K562 (cell line): Measurements from ENCODE around the gene PODN. TPM values are rescaled to one million over a fixed set of nuclear protein-coding genes. Genes with fewer than 3 reads are reported as not detected.

Source experiments
- CXXC5 ChIP-seq: fragments of 250-450 bp; sonication (Bioruptor Pico); IDR thresholded peaks from 2 replicates; pipeline ENCODE4 v1.8.0; 2022; ENCODE audit warnings: inconsistent platforms, mild to moderate bottlenecking, moderate library complexity
- ETV5 ChIP-seq: sonication (generic); formaldehyde crosslinking; IDR thresholded peaks from 2 replicates; pipeline ENCODE4 v1.4.0; 2020; ENCODE audit warnings: low read depth, mild to moderate bottlenecking, missing genetic modification reagents
- GATAD2B ChIP-seq: fragments of 450-650 bp; IDR thresholded peaks from 2 replicates; pipeline ENCODE4 v1.6.1; 2017; ENCODE audit warnings: mild to moderate bottlenecking, borderline replicate concordance
- L3MBTL2 ChIP-seq: fragments of 450-650 bp; IDR thresholded peaks from 2 replicates; pipeline ENCODE4 v1.6.1; 2016; ENCODE audit warnings: mild to moderate bottlenecking, moderate library complexity
- LCOR ChIP-seq: sonication (generic); formaldehyde crosslinking; IDR thresholded peaks from 2 replicates; pipeline ENCODE4 v1.8.0; 2022; ENCODE audit warnings: mild to moderate bottlenecking, missing genetic modification reagents
- MGA ChIP-seq: fragments of 450-650 bp; IDR thresholded peaks from 2 replicates; pipeline ENCODE4 v1.6.1; 2016; ENCODE audit warnings: mild to moderate bottlenecking, moderate library complexity
- RB1 ChIP-seq: fragments of 450-650 bp; IDR thresholded peaks from 2 replicates; pipeline ENCODE4 v1.6.1; 2017; ENCODE audit warnings: low read depth, mild to moderate bottlenecking
- SOX6 ChIP-seq: fragments of 450-650 bp; IDR thresholded peaks from 2 replicates; pipeline ENCODE4 v1.6.1; 2014; ENCODE audit warnings: mild to moderate bottlenecking
- SP1 ChIP-seq: sonication (generic); formaldehyde crosslinking; IDR thresholded peaks from 2 replicates; pipeline ENCODE4 v1.8.1; 2022; ENCODE audit warnings: mild to moderate bottlenecking, missing genetic modification reagents
- ZEB2 ChIP-seq: fragments of 450-650 bp; IDR thresholded peaks from 2 replicates; pipeline ENCODE4 v1.6.1; 2016
- ZNF592 ChIP-seq: fragments of 450-650 bp; IDR thresholded peaks from 2 replicates; pipeline ENCODE4 v1.6.1; 2017; ENCODE audit warnings: antibody characterized with exemption, mild to moderate bottlenecking
- ZNF699 ChIP-seq: fragments of 250-450 bp; sonication (Bioruptor Pico); IDR thresholded peaks from 2 replicates; pipeline ENCODE4 v1.8.0; 2021; ENCODE audit warnings: mild to moderate bottlenecking, moderate library complexity; ENCODE audit not compliant: insufficient replicate concordance
- polyA plus RNA-seq, 8 experiments: library from polyadenylated mRNA; depleted of rRNA in 4 of 8; stranded (reverse) in 5 of 8; unstranded in 3 of 8; fragments of >200 nt; fragmentation: Nextera tagmentation in 2 of 8; fragmentation: Illumina TruSeq in 1 of 8; extraction: Ambion mirVana in 2 of 8; extraction: Trizol in 1 of 8; gene quantifications; 2 replicates each; pipeline versions ENCODE4 v1.2.1 to v1.2.3, GENCODE V29; 2011 to 2014; ENCODE audit warnings: inconsistent platforms in 1 of 8, missing spikeins in 1 of 8
- total RNA-seq, 7 experiments: library from RNA; depleted of rRNA in 6 of 7; stranded (reverse); fragments of >200 nt in 6 of 7; fragmentation: Illumina TruSeq in 2 of 7; extraction: Trizol in 2 of 7; gene quantifications; 2 replicates each; pipeline versions ENCODE4 v1.2.1 to v1.2.3, GENCODE V29; 2011 to 2021; ENCODE audit warnings: low replicate concordance in 1 of 7

The PODN gene
- total and polyA plus RNA-seq, 9 of the 15 experiments (the other 6 are each of a cell fraction or from before 2014, with no cell fraction given): not detected

- TF ChIP-seq MGA (0 out of 2 replicates have a peak, but pooled peaks have one; percentile 6), ZNF699 (CRISPR knock-in tag) (no peak), L3MBTL2 (peak; percentile 86), CXXC5 (CRISPR knock-in tag) (peak; percentile 28), SOX6 (no peak), ZEB2 (peak; percentile 79; the same call in 1 of the 2 replicates), ZNF592 (0 out of 2 replicates have a peak, but pooled peaks have one; percentile 11), ETV5 (peak; percentile 77; the same call in 1 of the 2 replicates), RB1 (peak; percentile 66; the same call in 1 of the 2 replicates), SP1 (no peak), LCOR (CRISPR knock-in tag) (peak; percentile 89), GATAD2B (0 out of 2 replicates have a peak, but pooled peaks have one; percentile 8)
Observed at GRCh38 chr1:53014791-53015507, 47.1 kb upstream of the PODN start (continued).
